Mesodermal cell (in vitro differentiated cells): Measurements from ENCODE around the gene PTCHD4. TPM values are rescaled to one million over a fixed set of nuclear protein-coding genes. Genes with fewer than 3 reads are reported as not detected.

Source experiments
- H3K27ac ChIP-seq: 2 replicates; pipeline ENCODE4 v1.7.0; 2013; ENCODE audit warnings: mild to moderate bottlenecking, low read depth, low read length, moderate library complexity; ENCODE audit not compliant: severe bottlenecking
- H3K36me3 ChIP-seq: 2 replicates; pipeline ENCODE4 v1.7.1; 2013; ENCODE audit warnings: mild to moderate bottlenecking, low read length, moderate library complexity; ENCODE audit not compliant: control insufficient read depth, insufficient read depth
- H3K4me1 ChIP-seq: one replicate; pipeline ENCODE4 v1.7.1; 2013; ENCODE audit warnings: mild to moderate bottlenecking, low read length; ENCODE audit not compliant: insufficient read depth, control insufficient read depth, poor library complexity, severe bottlenecking
- H3K4me3 ChIP-seq: 2 replicates; pipeline ENCODE4 v1.7.0; 2013; ENCODE audit warnings: low read length, control low read depth, mild to moderate bottlenecking; ENCODE audit not compliant: insufficient read depth, poor library complexity, severe bottlenecking; ENCODE audit errors: extremely low read depth
- H3K9me3 ChIP-seq: 2 replicates; pipeline ENCODE4 v1.7.1; 2013; ENCODE audit warnings: mild to moderate bottlenecking, low read length, moderate library complexity; ENCODE audit not compliant: control insufficient read depth
- WGBS, 2 experiments: methylation state at CpG; one replicate each; pipeline ENCODE4 v1.1.5; 2013; ENCODE audit warnings: missing lambda C conversion rate in 2 of 2; ENCODE audit not compliant: insufficient coverage in 2 of 2; 5-methylcytosine and 5-hydroxymethylcytosine counted together
- polyA plus RNA-seq, 2 experiments: library from polyadenylated mRNA; stranded (reverse); fragments of 50-300 nt; gene quantifications; one replicate each; pipeline ENCODE4 v1.2.3, GENCODE V29; 2013

Gene PTCHD4
- polyA plus RNA-seq (2013, experiment 1 of 2), result 20.4 TPM
- polyA plus RNA-seq (2013, experiment 2 of 2), result 20.2 TPM

DNA sequence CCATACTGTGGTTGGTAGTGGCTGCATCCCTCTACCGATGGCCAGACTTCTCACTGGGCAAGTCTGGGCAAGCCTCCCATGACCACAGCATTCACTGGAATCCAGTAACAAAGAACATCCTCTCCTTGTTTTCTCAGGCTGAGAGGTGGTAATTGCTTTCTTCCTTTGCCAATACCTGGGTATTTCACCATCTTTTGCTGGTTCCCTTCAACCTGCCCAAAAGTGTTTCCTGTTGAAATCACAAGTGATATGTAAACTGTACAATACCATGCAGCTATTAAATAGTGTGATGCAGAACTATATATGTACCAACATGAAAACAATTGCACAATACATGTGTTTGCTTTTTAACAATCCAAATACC, at the start of gene PTCHD4:
Gene PTCHD4, minus strand, starts transcription at position 55 of the 364 bp plus-strand sequence. CDS start 42,240 bp downstream, outside the sequence.
- no peaks in the 10 kb centered on the region for H3K9me3 ChIP-seq
- 14% methylated on average over 1 of the region's 1 CpG; no CpG with 5 or more reads in 1 of the 2 experiments for whole genome bisulfite sequencing, 2 experiments
- H3K4me3 ChIP-seq, result peak within 1 kb of the TSS; percentile 61
- H3K4me1 ChIP-seq, result peaks cover 12% of the 10 kb centered on the region
- peak within 1 kb of the TSS; percentile 89 for H3K27ac ChIP-seq
- no peaks in the 10 kb centered on the region for H3K36me3 ChIP-seq

GRCh38 chr6:48151142-48151541, 40.1 kb upstream of the PTCHD4 start:
- Histone ChIP-seq H3K4me1 (no peaks in the 10 kb centered on the region), H3K36me3 (no peaks in the 10 kb centered on the region), H3K27ac (no peak overlapping the region), H3K9me3 (peaks cover 8% of the 10 kb centered on the region), H3K4me3 (no peak overlapping the region)
- WGBS, 2 experiments, result 93% methylated on average over 2 of the region's 2 CpGs; no CpG with 5 or more reads in 1 of the 2 experiments

- H3K27ac ChIP-seq, result no peak overlapping the region
- H3K4me1 ChIP-seq, result no peaks in the 10 kb centered on the region
- 83 to 93% methylated on average over 1 to 2 of the region's 2 CpGs for WGBS, 2 experiments
- peaks cover 8% of the 10 kb centered on the region for H3K9me3 ChIP-seq
- H3K36me3 ChIP-seq, result no peaks in the 10 kb centered on the region
- H3K4me3 ChIP-seq, result no peak overlapping the region
These were observed 39.7 kb upstream of the PTCHD4 start for GRCh38 chr6:48150701-48151100.

- Histone ChIP-seq H3K4me3 (no peak overlapping the region), H3K9me3 (no peaks in the 10 kb centered on the region), H3K27ac (no peak overlapping the region), H3K36me3 (no peaks in the 10 kb centered on the region), H3K4me1 (no peaks in the 10 kb centered on the region)
These were observed 36.1 kb upstream of the PTCHD4 start for GRCh38 chr6:48147051-48147450.

DNA sequence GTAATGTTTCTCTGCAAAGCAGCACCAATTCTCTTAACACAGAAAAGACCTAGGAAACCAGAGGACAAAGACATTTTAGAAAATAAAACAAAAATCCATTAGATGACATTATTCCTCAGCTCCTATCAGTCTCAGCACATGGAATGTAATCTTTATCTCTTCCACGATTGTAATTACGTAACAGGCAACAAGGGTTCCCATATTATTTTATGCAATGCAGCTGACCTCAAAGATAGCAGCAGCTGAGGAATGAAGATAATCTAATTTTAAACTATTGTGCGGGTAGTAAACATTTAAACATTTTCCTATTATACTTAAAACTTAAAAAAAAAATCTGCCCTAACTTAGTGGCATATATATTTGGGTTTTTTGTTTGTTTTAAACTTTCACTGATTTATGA, 33.0 kb upstream of the PTCHD4 start:
- Histone ChIP-seq H3K4me3 (no peak overlapping the region), H3K27ac (no peak overlapping the region), H3K36me3 (no peaks in the 10 kb centered on the region), H3K9me3 (no peaks in the 10 kb centered on the region), H3K4me1 (peaks cover 7% of the 10 kb centered on the region)
- WGBS, 2 experiments, result no CpG with 5 or more reads among the region's 3 CpGs

DNA sequence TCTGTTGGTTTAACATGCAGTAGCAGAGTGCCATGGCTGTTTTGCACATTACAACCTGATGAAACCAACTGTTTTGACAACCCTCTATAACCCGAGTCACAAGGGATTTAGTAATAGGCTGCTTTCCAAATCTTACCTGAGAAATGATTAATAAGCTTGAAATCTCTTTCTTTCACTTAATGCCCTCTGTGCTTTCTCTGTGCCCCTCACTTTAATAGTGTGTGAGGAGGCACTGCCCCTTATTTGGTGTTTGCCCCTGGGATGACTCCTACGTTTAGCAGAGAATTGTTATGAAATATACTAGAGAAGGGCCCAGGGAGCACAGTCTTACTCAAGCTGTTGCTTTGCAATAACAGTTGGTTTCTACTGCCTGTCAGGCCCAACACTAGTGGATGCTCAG, 31.0 kb upstream of the PTCHD4 start:
- H3K27ac ChIP-seq, result no peak overlapping the region
- no peaks in the 10 kb centered on the region for H3K36me3 ChIP-seq
- H3K9me3 ChIP-seq, result no peaks in the 10 kb centered on the region
- 85% methylated on average over 1 of the region's 2 CpGs; no CpG with 5 or more reads in 1 of the 2 experiments for WGBS, 2 experiments
- H3K4me3 ChIP-seq, result no peak overlapping the region
- H3K4me1 ChIP-seq, result peaks cover 7% of the 10 kb centered on the region

DNA sequence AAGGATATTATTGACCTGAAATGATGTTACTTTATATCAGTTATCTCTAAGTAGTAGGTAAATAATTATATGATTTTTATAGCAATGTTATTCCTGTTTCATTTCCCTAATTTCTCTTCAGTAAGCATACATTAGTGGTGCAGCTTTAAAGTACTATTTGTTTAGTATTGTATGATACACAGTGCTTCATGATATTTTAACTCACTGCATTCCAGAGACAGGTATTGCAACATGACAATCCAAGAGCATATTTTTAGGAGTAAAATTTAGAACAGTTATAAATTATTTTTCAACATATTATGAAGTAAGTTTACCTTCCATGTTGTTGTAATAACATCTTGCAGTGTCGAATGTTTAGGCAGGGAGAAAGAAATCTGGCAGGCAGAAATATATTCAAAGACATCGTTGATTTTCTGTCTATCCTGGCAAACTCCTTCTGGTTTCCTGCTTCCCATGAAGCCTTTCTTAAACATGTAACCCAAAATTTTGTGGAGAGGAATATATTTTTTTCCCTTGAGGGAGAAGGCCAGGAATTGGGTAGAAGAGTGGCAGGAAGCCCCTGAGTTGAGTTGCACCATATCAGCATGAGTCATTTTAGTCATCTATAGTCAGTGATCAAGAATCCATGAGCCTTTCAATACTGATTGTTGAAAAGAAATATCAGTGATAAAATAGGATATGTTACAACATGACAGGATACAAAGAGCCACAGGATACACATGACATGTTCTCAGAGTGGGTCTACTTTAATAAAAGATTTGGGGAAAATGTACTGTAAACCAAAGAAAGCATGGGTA, 29.0 kb upstream of the PTCHD4 start:
- Histone ChIP-seq H3K36me3 (no peaks in the 10 kb centered on the region), H3K4me1 (peaks cover 22% of the 10 kb centered on the region), H3K4me3 (no peak overlapping the region), H3K27ac (no peak overlapping the region), H3K9me3 (no peaks in the 10 kb centered on the region)
- WGBS, 2 experiments, result 100% methylated on average over 2 of the region's 2 CpGs; no CpG with 5 or more reads in 1 of the 2 experiments

- H3K27ac ChIP-seq, result peak overlapping the region; percentile 65
- H3K9me3 ChIP-seq, result no peaks in the 10 kb centered on the region
- no peaks in the 10 kb centered on the region for H3K36me3 ChIP-seq
- WGBS, 2 experiments, result 100% methylated on average over 1 of the region's 2 CpGs; no CpG with 5 or more reads in 1 of the 2 experiments
- no peak overlapping the region for H3K4me3 ChIP-seq
- peaks cover 22% of the 10 kb centered on the region for H3K4me1 ChIP-seq
These were observed 25.9 kb upstream of the PTCHD4 start for GRCh38 chr6:48136856-48137255.

GRCh38 chr6:48135323-48136084, 24.5 kb upstream of the PTCHD4 start:
- WGBS, 2 experiments, result 86 to 95% methylated on average over 1 to 3 of the region's 5 CpGs
- H3K4me3 ChIP-seq, result no peak overlapping the region
- H3K9me3 ChIP-seq, result no peaks in the 10 kb centered on the region
- H3K27ac ChIP-seq, result peak overlapping the region; percentile 66
- peaks cover 22% of the 10 kb centered on the region for H3K4me1 ChIP-seq
- no peaks in the 10 kb centered on the region for H3K36me3 ChIP-seq

DNA sequence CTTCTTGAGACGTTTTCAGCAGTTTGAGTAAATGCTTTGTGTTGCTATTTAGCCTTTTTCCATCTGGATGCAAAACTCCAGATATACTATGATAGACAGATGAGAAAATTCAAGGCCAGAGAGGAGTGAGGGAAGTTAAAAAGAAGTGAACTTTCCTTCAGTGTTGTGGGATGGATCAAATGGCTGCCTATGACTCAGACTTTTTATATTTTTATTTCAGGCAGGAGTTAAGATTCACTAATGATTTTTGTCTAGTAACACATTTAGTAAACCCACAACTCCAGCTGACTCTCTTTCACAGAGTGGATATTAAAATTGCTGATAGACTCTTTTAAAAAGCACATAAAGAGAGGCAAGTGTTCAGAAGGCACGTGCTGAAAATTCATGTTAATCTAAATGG, 23.2 kb upstream of the PTCHD4 start:
- no peak overlapping the region for H3K4me3 ChIP-seq
- no peaks in the 10 kb centered on the region for H3K36me3 ChIP-seq
- no peak overlapping the region for H3K27ac ChIP-seq
- H3K9me3 ChIP-seq, result no peaks in the 10 kb centered on the region
- H3K4me1 ChIP-seq, result peaks cover 15% of the 10 kb centered on the region
- 100% methylated on average over 1 of the region's 2 CpGs for WGBS, 2 experiments
